RWPE2 (cell line): Measurements from ENCODE around the gene KIRREL3.

Experiments used
- ATAC-seq: fragments of 200-7000 bp; cut with Tn5 transposase; 3 replicates; pipeline ENCODE4 v1.9.1; 2021; ENCODE audit warnings: low read depth
- DNase-seq: peaks from one replicate; pipeline ENCODE4 v3.0.0-alpha.2; 2020; ENCODE audit warnings: low spot score
- H3K27ac ChIP-seq: fragments of 450-650 bp; 2 replicates; pipeline ENCODE4 v1.5.1; 2017; ENCODE audit warnings: mild to moderate bottlenecking; ENCODE audit not compliant: poor library complexity, severe bottlenecking
- H3K27me3 ChIP-seq: fragments of 250-450 bp; sonication (Bioruptor Pico); 2 replicates; pipeline ENCODE4 v1.5.1; 2021; ENCODE audit warnings: mild to moderate bottlenecking, moderate library complexity; ENCODE audit not compliant: insufficient read depth, poor library complexity, severe bottlenecking
- H3K36me3 ChIP-seq: fragments of 250-450 bp; sonication (Bioruptor Pico); 2 replicates; pipeline ENCODE4 v1.5.1; 2020; ENCODE audit warnings: low read depth, mild to moderate bottlenecking, moderate library complexity
- H3K4me1 ChIP-seq: fragments of 250-450 bp; sonication (Bioruptor Pico); 2 replicates; pipeline ENCODE4 v1.5.1; 2021; ENCODE audit warnings: mild to moderate bottlenecking, moderate library complexity; ENCODE audit not compliant: insufficient read depth, poor library complexity, severe bottlenecking
- H3K4me3 ChIP-seq: fragments of 250-450 bp; sonication (Bioruptor Pico); 2 replicates; pipeline ENCODE4 v1.5.1; 2021; ENCODE audit warnings: mild to moderate bottlenecking, moderate library complexity; ENCODE audit not compliant: severe bottlenecking
- H3K9me3 ChIP-seq: fragments of 250-450 bp; sonication (Bioruptor Pico); 2 replicates; pipeline ENCODE4 v1.5.1; 2021; ENCODE audit warnings: mild to moderate bottlenecking, moderate library complexity; ENCODE audit not compliant: severe bottlenecking
- TF ChIP-seq, protein P1 (sequence below): fragments of 450-650 bp; IDR thresholded peaks from one replicate; pipeline ENCODE4 v1.5.1; 2017; ENCODE audit warnings: mild to moderate bottlenecking, moderate library complexity; ENCODE audit not compliant: poor library complexity, severe bottlenecking

KIRREL3 gene

GRCh38 chr11:126711977-126712625 is 288.5 kb downstream of the KIRREL3 start:
- Histone ChIP-seq H3K4me1 (no peaks in the 10 kb centered on the region), H3K4me3 (no peak overlapping the region), H3K9me3 (no peaks in the 10 kb centered on the region), H3K36me3 (no peaks in the 10 kb centered on the region), H3K27me3 (no peaks in the 10 kb centered on the region), H3K27ac (no peak overlapping the region)
- ATAC-seq (no peak), DNase-seq (no peak)
- TF ChIP-seq, protein P1, sequence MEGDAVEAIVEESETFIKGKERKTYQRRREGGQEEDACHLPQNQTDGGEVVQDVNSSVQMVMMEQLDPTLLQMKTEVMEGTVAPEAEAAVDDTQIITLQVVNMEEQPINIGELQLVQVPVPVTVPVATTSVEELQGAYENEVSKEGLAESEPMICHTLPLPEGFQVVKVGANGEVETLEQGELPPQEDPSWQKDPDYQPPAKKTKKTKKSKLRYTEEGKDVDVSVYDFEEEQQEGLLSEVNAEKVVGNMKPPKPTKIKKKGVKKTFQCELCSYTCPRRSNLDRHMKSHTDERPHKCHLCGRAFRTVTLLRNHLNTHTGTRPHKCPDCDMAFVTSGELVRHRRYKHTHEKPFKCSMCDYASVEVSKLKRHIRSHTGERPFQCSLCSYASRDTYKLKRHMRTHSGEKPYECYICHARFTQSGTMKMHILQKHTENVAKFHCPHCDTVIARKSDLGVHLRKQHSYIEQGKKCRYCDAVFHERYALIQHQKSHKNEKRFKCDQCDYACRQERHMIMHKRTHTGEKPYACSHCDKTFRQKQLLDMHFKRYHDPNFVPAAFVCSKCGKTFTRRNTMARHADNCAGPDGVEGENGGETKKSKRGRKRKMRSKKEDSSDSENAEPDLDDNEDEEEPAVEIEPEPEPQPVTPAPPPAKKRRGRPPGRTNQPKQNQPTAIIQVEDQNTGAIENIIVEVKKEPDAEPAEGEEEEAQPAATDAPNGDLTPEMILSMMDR, result no peak

DNA sequence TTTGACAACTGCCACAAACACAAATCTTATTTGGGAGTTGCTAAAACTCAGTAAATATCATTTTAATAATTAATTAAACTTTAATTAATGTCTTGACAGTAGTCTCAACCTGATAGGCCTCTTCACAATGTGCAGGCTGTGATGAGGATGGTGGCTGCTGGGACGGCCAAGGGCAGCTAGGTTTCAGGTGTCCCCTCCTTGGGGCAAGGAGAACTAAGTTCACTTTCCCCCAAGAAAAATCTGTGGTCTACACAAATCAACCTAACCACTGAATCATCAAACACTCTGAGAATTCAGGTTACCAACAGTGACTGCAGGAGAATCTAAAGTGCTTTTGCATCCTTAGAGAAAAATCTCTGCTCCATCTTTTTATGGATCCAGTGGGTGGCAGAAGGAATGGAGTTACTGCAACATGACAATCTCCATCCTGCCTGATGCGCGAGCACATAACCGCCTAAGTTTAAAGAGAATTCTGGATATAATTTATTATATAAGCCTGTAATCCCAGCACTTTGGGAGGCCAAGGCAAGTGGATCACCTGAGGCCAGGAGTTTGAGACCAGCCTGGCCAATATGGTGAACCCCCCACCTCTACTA is 289.7 kb downstream of the KIRREL3 start:
- TF ChIP-seq, protein P1, result no peak
- no peak overlapping the region for H3K4me3 ChIP-seq
- ATAC-seq, result no peak
- H3K27ac ChIP-seq, result no peak overlapping the region
- no peaks in the 10 kb centered on the region for H3K4me1 ChIP-seq
- no peaks in the 10 kb centered on the region for H3K9me3 ChIP-seq
- H3K36me3 ChIP-seq, result no peaks in the 10 kb centered on the region
- no peak for DNase-seq
- H3K27me3 ChIP-seq, result no peaks in the 10 kb centered on the region

DNA sequence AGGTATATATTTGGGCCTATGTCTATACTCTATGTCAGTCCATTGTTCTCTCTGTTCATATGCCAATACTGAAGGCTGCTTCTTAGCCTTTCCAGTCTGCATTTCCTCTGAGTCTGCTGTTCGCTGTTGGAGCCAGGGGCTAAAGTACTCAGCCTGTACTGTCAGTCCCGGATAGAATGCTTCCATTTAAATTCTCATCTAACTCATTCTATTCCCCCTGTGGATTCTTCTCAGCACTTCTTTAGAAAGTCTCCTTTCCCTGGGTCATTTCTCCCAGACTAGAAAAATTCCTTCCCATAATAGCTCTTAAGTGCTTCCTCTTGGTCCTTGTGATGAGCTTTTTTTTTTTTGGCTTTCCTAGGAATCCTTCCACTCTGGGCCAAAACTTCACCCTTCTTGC is 293.1 kb downstream of the KIRREL3 start:
- DNase-seq (no peak), ATAC-seq (no peak)
- Histone ChIP-seq H3K4me3 (no peak overlapping the region), H3K27me3 (no peaks in the 10 kb centered on the region), H3K36me3 (no peaks in the 10 kb centered on the region), H3K9me3 (no peaks in the 10 kb centered on the region), H3K4me1 (no peaks in the 10 kb centered on the region), H3K27ac (no peak overlapping the region)
- TF ChIP-seq, protein P1, result no peak

- H3K27ac ChIP-seq, result no peak overlapping the region
- DNase-seq (no peak), ATAC-seq (no peak)
- no peaks in the 10 kb centered on the region for H3K27me3 ChIP-seq
- H3K36me3 ChIP-seq, result no peaks in the 10 kb centered on the region
- no peaks in the 10 kb centered on the region for H3K4me1 ChIP-seq
- no peaks in the 10 kb centered on the region for H3K9me3 ChIP-seq
- H3K4me3 ChIP-seq, result no peak overlapping the region
- TF ChIP-seq, protein P1, result no peak
These were observed 296.5 kb downstream of the KIRREL3 start for GRCh38 chr11:126704096-126704495.

DNA sequence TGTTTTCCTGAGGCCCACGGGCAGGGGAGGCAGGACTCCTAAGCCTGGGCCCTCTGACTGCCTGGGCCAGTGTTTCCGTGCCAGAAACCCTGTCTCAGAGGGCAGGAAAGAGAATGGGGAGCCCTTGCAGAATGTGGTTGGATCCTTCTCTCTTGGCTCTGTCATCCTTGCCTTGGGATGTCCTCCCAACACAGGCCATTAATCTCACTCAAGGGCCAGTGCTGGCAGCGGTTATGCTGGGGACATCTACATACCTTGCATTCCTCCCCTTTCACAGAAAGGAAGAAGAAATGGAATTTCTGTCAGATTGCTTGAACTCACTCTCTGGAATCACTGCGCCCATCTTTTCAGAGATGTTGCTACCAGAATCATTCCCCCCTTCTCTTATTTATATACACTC is 296.9 kb downstream of the KIRREL3 start:
- ATAC-seq (no peak), DNase-seq (no peak)
- H3K36me3 ChIP-seq, result no peaks in the 10 kb centered on the region
- no peak overlapping the region for H3K4me3 ChIP-seq
- no peak overlapping the region for H3K27ac ChIP-seq
- H3K9me3 ChIP-seq, result no peaks in the 10 kb centered on the region
- no peaks in the 10 kb centered on the region for H3K27me3 ChIP-seq
- TF ChIP-seq, protein P1, result no peak
- no peaks in the 10 kb centered on the region for H3K4me1 ChIP-seq
